22Rv1 (cell line): ENCODE results near the gene OAT.

Experiments
- H3K27ac ChIP-seq: fragments of 450-650 bp; 2 replicates; pipeline ENCODE4 v1.5.1; 2017
- CTCF ChIP-seq: fragments of 450-650 bp; IDR thresholded peaks from 2 replicates; pipeline ENCODE4 v1.5.1; 2017; ENCODE audit warnings: mild to moderate bottlenecking
- ZFX ChIP-seq: fragments of 450-650 bp; IDR thresholded peaks from 2 replicates; pipeline ENCODE4 v1.6.1; 2017; ENCODE audit warnings: antibody characterized with exemption, borderline replicate concordance

OAT gene

DNA sequence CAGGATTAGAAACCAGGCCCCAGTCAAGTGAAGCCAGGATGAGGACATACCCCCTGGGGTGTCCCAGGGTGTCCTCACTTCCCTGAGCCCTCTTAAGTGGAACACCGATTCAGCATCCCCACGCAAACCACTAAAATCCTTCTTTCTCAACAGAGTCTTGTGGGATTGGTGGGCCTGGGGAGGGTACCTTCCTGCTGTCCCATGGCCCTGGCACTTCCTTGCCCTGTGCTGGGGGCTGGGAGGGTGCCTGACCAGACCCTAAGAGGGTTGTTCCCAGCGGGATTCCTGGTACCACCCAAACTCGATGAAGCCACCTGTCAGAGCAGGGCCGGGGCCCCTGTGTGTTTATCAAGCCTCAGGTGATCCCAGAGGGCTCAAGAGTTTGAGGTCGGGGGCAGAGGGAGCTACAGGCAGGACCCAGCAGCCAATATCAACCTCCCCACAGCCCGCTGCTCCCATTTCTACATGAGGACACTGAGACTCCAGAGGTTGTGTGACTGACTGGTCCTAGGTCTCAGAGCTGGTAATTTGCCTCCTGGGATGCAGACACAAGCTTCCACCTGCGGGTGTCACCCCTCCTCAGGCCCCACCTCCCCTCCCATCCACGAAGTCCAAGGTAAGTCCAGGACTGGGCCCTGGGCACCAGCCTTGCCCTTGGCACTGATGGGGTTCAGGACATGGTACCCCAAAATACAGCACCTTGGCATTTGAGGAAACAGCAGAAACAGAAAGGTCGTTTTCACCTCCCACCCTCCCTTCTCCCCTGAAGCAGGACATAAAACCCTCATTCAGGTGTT is 31.4 kb downstream of the OAT start:
- TF ChIP-seq CTCF (0 out of 2 replicates have a peak, but pooled peaks have one; percentile 6), ZFX (no peak)
- H3K27ac ChIP-seq = no peak overlapping the region

DNA sequence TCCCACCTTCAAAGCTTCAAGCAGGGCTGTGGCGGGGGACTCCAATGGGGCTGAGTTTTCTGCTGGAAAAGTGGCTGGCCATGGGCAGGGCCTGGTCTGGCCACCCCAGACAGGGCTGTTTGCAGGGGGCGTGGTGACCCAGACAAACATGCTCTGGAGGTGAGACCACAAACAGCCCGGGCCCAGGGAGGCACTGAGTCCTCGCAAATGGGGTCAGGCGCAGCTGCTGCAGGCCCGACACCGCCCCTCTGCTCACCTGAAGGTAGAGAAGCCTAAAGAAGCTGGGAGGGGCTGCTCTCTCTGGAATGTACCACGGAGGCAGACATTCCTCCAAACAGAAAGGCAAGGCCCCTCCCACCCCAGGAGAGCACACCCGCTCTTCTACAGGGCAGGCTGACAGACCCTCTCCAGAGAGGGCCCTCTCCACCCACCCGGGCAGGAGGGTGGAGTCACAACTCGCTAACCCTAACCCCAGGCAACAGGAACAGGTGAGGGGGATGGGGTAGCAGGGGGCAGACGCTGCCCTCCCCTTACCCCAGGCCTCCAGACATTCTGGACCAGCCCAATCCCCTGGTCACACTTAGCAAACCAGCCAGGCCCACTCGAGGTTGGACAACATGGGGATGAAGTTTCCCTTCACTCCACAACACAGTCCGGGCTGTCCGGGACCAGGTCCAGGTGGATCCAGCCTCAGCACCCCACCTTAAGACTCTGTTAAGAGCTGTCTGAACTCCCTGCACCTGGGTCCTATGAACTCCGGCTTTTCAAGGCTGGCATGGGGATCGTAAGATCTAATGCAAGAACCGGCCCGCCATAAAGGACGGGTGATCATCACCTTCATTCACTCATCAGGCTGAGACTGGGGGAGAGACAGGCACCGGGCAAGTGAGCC is 32.3 kb downstream of the OAT start:
- TF ChIP-seq ZFX = no peak
- TF ChIP-seq CTCF = no peak

GRCh38 chr10:124385627-124386185 is 33.0 kb downstream of the OAT start:
- no peak for TF ChIP-seq ZFX
- TF ChIP-seq CTCF = no peak

More for the DNA sequence above, 32.3 kb downstream of the OAT start:
- H3K27ac ChIP-seq = no peak overlapping the region

GRCh38 chr10:124384591-124385190 is 34.0 kb downstream of the OAT start:
- H3K27ac ChIP-seq = no peak overlapping the region
- TF ChIP-seq ZFX = no peak
- no peak for TF ChIP-seq CTCF

More at GRCh38 chr10:124385627-124386185, 33.0 kb downstream of the OAT start:
- no peak overlapping the region for H3K27ac ChIP-seq

GRCh38 chr10:124384172-124384571 is 34.6 kb downstream of the OAT start:
- no peak overlapping the region for H3K27ac ChIP-seq
- TF ChIP-seq ZFX (no peak), CTCF (no peak)

DNA sequence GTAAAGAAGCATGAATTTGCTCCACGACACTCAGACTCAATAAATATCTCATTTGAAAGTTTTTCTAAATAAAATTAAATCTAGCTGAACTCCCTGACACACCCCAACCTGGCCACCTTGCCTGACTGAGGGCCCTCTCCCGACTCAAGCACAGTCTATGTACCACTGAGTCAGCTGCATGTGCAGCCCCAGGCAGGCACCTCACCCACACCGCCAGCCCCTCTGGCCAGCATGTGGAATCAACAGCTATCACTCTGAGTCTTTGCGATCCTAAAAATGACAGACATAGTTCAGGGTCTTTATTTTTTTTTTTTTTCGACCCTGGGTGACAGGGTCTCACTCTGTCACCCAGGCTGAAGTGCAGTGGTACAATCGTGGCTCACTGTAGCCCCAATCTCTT is 35.2 kb downstream of the OAT start:
- H3K27ac ChIP-seq = no peak overlapping the region
- TF ChIP-seq ZFX (no peak), CTCF (no peak)
